GM19455 (cell line): ENCODE data around the gene TYMS.

Experiments used
- ATAC-seq: cut with Tn5 transposase; IDR thresholded peaks from one replicate; pipeline ENCODE4 v1.9.1; 2021; ENCODE audit not compliant: unreplicated experiment

Gene TYMS

DNA sequence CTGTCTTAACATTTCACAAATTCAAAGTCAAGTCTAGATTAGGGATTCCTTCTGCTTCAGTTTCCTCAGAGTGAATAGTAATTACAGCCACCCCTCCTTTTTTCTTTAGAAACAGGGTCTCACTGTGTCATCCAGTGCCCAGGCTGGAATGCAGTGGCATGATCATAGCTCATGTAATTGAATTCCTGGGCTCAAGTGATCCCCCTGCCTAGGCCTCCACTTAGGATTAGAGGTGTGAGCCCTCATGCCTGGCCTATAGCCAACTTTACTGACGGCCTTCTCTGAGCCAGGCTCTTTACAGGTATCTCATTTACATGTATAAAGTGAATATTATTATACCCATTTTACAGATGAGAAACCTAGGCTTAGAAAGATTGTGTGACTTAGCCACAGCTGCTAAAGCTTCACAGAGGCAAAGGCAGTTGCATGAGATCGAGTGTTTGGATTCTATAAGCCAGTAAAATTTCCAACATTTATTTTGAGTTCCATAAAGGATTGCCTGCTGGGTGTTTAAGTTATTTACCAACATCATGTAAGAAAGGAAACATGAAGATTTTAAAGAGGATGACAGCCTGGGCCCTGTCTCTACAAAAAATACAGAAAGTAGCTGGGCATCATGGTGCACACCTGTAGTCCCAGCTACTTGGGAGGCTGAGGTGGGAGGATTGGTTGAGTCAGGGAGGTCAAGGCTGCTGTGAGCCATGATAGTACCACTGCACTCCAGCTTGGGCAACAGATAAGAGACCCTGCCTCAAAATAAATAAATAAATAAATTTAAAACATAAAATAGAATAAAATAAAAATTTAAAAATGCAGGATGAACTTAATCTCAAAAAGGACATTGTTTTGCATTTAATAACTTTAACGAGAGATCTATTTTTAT lies 53.2 kb downstream of the TYMS start:
- ATAC-seq, result no peak

DNA sequence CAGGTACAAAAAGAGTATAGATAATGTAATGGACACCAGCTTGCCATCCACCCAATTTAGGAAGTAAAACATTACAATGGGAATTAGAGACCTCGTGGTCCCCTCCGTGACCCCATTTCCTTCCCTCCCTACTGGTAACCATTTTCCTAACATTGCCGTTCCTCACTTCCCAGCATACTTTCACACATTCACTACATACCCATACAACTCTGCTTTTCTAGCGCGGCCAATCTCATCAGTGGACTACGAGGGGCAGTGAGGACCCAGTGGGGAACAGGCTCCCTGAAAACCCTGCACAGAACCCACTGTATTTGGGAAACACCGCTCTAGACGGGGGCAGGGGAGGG lies 53.8 kb downstream of the TYMS start:
- ATAC-seq, result peak; percentile 3

DNA sequence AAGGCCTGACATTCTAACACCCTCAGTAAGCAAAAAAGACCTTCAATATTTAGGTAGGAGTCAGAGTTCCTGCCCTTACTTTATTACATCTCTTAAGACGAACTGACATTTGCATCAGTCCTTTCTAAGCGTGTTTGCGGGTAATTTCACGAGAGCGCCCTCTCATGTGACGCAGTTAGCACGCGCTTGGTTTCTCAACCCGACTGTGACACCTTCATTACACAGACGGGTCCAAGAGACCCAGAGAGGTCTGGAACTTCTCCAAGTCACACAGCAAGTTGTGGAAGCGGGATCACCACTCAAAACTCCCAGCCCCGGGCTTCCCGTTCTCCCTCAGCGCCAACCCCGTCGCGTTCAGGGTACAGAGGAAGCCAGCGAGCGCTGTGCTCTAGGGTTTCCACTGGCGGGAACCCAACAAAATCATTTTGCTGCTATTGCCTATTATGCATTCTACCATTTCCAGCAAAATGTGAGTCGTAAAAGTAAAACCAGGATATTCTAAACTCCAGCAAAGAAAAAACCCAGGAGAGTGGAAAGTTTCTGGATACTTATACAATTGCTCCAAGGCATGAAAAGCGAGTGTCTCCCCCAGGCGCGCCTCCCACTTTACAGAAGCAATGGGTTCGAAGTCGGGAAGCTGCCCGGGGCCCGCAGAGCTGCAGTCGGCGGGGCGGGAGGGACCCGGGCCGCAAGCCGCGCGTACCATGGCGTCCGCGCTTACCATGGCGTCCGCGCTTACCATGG lies 54.4 kb downstream of the TYMS start:
- peak; percentile 60 for ATAC-seq

GRCh38 chr18:712401-713134 lies 55.1 kb downstream of the TYMS start, which contains the start of gene ENOSF1:
Gene ENOSF1 (minus strand): TSS chr18:712630. CDS start chr18:712587, 43 bp downstream.
- ATAC-seq, result peak; percentile 81

DNA sequence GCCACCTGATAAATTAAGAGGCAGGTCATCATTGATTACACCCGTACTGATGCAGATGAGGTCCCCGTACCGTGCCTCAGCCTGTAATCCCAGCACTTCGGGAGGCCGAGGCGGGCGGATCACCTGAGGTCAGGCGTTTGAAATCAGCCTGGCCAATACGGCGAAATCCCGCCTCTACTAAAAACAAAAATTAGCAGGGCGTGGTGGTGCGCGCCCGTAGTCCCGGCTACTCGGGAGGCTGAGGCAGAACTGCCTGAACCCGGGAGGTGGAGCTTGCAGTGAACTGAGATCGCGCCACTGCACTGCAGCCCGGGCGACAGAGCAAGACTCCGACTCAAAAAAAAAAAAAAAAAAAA lies 55.7 kb downstream of the TYMS start:
- ATAC-seq, result no peak

DNA sequence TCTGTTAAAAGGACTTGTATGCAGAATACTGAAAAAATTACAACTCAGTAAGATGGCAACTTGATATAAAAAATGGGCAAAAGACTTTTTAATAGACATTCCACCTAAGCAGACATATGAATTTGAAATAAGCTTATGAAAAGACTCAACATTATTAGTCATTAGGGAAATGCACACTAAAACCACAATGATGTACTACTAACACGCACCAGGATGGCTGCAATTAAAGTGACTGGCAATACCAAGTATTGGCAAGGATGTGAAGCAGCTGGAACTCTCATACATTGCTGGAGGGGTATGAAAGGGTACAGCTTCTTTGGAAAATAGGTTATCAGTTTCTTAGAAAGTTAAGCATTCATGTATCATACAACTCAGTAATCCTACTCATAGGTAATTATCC lies 58.2 kb downstream of the TYMS start:
- ATAC-seq, result no peak

GRCh38 chr18:717003-717402 lies 59.5 kb downstream of the TYMS start:
- no peak for ATAC-seq
